DMS53 (cell line): ENCODE results near the gene VWA7.
A peak's percentile ranks its signal among the peaks of the same experiment; 100 is the strongest.
"Not testable (repeated sequence)": the region's sequence is repeated elsewhere in the genome, so short reads cannot be mapped to it uniquely, and the experiment has no call there.

ENCODE experiments used
- DNase-seq: peaks from one replicate; lab custom pipeline; 2025; lab: John Stamatoyannopoulos, UW

The VWA7 gene

DNA sequence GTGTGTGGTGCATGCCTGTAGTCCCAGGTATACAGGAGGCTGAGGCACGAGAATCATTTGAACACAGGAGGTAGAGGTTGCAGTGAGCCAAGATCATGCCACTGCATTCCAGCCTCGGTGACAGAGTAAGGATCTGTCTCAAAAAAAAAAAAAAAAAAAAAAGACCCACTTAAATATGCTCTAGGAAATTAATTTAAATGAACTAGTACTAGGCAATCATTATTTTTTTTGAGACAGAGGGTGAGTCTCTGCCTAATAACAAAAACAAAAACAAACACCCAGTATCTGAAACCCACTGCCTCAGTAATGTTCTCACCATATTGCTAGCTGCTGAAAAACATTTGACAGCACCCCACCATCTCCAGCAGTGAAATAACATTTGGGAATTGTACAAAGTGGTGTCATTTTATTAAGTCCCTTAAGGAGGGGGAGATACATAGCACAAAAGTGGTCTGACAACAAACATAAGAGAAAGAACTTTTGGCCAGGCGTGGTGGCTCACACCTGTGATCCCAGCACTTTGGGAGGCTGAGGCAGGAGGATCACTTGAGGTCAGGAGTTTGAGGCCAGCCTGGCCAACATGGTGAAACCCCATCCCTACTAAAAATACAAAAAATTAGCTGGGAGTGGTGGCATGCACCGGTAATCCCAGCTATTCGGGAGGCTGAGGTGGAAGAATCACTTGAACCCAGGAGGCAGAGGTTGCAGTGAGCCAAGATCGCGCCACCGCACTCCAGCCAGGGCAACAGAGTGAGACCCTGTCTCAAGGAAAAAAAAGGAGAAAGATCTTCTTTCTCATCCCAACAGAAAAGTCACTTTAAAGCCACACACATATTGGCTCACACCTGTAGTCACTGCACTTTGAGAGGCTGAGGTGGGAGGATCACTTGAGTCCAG is 24.2 kb upstream of the VWA7 start:
- DNase-seq: not testable (repeated sequence)

DNA sequence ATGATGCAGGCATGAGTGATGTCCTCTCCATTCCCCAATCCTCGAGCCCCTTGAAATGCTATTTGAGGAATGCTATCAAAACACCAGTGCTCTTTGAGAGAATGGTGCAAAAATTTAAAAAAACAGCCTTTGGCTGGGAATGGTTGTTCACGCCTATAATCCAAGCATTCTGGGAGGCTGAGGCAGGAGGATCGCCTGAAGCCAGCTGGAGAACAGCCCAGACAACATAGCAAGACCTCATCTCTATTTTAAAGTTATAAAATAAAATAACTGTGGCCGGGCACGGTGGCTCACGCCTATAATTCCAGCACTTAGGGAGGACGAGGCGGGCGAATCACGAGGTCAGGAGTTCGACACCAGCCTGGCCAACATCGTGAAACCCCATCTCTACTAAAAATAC is 22.7 kb upstream of the VWA7 start:
- DNase-seq: no peak

- no peak for DNase-seq
Measured at GRCh38 chr6:31797588-31797987, 20.5 kb upstream of the VWA7 start.

DNA sequence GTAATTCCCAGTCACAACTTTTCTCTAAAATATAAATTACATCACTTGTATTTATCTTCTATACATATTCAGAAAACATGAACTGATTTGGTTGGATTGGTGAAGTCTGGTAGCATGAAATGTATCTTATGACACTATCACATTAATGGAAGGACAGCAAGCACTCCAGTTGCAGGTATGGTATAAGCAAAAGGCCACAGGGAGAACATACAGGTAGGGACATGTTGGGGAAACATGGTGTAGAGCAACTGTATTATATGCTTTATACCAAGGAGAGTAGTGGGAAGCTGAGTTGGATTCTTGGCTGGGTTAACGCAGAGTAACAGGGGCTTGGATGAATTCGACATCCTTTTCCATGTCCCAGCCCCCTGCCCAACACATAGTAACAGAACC is 19.9 kb upstream of the VWA7 start:
- no peak for DNase-seq

GRCh38 chr6:31795616-31796298 is 18.6 kb upstream of the VWA7 start, which contains the start of gene VARS1:
VARS1 (minus strand) TSS chr6:31795752; CDS start chr6:31795217, 535 bp downstream.
- DNase-seq: peak; percentile 98

GRCh38 chr6:31794866-31795615 is 17.9 kb upstream of the VWA7 start:
- DNase-seq: no peak

DNA sequence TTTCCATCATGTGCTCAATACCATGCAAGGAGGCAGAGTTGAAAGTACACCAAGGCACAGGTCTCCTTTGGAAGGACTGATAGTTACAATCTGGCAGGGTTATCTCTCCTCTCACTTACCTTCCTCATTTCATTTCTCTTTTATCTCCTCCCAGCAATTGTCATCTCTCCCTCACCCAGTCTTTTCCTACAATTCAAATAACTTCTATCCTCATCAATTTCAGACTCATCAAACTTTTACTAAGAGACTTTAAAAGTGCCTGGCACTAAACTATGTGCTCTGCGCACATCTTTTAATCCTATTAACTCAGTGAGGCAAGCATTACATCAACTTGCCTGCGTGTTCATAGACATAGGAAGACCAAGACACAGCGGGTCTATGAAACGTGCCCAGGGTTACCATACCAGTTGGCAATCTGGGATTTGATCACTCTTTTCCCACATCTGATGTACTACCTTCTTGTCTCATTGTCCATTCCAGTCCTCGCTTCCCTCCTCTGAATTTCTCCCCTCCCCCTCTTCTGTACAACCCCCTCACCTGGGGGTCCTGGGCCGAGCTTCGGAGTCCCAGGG is 17.3 kb upstream of the VWA7 start:
- peak; percentile 56 for DNase-seq

DNA sequence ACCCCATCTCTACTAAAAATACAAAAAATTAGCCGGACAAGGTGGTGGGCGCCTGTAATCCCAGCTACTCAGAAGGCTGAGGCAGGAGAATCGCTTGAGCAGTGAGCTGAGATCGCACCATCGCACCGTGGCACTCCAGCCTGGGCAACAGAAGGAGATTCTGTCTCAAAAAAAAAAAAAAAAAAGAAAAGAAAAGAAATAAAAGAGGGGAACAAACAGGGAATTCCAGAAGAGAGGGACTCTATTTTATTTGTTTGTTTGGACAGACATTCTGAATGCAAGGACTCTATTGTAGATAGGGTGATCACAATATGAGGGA is 16.8 kb upstream of the VWA7 start:
- not testable (repeated sequence) for DNase-seq

DNA sequence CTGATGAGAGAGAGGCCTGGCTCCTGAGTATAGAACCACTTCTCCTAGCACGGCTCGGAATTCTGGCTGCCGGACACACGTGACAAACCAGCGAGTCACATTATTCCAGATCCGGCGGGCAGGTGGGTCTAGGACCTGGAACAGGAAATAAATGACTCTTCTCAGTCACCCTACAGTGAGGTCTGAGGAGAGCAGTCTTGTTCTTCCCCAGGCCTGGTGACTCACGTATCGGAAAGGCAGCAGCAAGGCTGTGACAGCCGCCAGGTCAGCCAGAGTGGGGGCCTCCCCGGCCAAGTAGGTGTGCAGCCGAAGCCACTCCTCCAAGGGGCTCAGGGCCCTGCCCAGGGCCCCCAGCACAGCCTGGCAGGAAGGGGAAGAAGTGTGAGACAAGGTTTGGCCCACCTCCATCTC is 15.6 kb upstream of the VWA7 start:
- no peak for DNase-seq

DNA sequence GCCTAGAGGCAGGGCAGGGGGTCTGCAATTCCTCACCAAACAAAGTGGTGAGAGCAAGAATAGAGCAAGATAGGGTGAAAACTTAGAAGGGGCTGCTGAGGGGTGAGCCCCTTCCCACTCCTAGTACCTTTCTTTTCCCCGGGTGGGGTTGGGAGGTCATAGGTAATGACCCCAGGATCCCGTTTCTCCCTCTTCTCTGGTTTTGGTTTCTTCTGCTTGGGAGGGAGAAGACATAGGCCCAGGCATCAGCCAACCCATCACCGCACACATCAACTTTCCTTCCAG is 14.9 kb upstream of the VWA7 start:
- no peak for DNase-seq

DNA sequence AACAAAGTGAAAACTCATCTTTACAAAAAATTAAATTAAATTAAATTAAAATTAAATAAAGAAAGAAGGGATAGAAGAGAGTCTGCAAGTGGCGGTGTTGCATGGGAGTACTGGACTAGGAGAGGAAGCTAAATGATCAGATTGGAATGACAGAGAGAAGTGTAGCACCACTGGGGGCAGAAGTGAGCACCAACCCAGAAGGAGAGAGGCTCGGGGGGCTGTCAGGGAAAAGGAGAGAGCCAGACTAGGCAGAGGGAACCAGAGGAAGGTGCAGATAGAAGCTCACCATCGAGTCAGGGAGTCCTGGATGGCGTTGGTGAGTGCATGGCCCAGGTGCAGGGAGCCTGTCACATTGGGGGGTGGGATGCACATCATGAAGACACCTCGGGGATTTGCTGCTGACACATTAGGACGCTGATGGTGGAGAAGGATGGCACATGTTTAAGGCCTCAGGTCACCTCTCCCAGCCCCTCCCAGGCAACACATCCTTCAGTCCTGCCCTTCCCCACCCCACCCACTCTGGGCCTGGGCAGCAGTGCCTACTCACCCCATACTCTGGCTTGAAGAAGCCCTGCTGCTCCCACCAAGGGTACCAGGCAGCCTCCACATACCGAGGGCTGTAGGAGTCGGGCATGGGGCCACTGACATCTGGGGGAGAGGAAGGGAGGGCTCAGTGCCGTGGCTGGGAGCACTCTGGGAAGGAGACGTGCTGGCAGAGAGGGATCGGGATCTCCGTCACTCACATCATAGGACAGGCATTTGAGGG is 14.4 kb upstream of the VWA7 start:
- peak; percentile 65 for DNase-seq

DNA sequence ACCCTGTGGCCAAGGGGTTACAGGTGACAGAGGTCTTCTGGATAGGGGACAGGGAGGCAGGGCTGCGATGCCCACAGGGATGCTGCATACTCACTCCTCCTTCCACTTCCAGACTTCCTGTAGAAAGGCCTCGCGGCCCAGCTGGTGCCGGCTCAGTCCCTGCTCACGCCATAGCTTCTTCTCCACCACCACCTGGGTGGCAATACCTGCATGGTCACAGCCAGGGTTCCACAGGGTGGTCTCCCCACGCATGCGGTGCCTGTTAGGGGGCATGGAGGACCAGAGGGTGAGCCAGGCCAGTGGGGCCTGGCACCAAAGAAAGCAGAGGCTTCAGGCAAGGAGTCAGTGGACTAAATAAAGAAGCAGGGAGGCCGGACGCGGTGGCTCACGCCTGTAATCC is 8.3 kb upstream of the VWA7 start:
- DNase-seq: no peak

DNA sequence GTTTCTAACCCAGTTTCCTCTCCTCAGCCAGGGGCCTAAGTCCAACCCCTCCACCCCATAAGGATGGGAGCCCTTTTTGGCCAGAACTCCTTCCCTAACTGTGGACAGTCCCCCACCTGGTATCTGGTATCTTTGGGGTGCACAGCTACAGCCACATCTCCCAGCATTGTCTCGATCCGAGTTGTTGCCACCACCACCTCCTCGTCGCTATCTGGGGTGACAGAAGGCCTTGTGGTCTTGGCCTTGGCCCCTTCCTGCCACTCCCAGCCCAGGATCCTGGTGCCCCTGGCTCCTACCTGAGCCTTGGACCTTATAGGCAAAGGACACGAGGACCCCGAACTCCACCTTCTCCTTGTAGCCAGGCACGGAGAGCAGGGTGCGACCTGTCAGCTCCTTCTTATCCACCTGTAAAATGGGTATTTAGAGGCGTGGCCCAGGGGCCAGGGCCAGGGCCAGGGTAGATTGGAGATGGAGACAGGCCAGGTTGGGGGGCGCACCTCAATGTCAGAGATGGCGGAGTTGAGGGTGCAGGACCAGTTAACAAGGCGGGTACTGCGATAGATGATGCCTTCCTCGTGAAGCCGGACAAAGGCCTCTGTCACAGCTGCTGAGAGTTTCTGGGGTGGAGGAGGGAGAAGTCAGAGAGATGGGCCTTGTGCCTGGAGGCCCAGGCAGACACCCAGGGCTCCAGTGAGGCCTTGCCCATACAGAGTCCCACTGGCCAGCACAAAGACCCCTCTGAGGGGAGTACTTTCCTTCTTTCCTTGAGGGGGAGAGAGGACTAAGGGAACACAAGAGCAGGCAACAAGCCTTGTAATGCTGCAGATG is 7.2 kb upstream of the VWA7 start:
- DNase-seq: no peak

- DNase-seq: no peak
Measured at GRCh38 chr6:31782126-31782855, 5.2 kb upstream of the VWA7 start.

- DNase-seq: no peak
Measured at GRCh38 chr6:31781244-31782125, 4.4 kb upstream of the VWA7 start.

GRCh38 chr6:31780507-31781243 is 3.5 kb upstream of the VWA7 start:
- no peak for DNase-seq

DNA sequence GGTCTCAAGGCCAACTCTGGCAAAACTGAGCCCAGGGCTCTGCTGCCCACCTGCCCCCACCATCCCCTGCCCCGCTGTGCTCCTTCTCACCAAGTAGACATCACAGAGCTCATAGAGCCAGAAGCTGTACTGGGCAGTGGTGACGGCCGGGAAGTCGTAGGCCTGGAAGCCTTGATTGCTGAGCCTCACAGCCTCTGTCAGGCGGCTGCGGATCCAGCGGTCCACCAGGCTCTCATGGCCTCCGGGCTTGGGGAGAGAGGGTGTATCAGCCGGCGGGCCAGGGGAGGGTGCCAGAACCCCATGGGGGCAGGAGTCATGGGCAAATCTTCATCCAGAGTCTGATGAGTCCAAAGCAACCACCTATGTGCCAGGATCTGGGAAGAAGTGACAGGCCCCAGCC is 2.8 kb upstream of the VWA7 start:
- DNase-seq: no peak
